Uterus (tissue), 4 donors: ENCODE data around the gene IRGM. TPM values are rescaled to one million over a fixed set of nuclear protein-coding genes. Genes with fewer than 3 reads are reported as not detected.

Experiments used
- DNase-seq, 2 donors: peaks; one replicate each; pipeline ENCODE4 v3.0.0-alpha.2; 2019 to 2020
- H3K27ac ChIP-seq, 2 donors: fragments of 200-600 bp; sonication (generic); 1 replicate in 1 of 2; 2 replicates in 1 of 2; pipeline ENCODE4 v1.5.1; 2016 to 2018
- H3K27me3 ChIP-seq, 2 donors: fragments of 200-600 bp; sonication (generic); one replicate each; pipeline ENCODE4 v1.5.1; 2018 to 2019; ENCODE audit warnings: control low read depth in 1 of 2
- H3K36me3 ChIP-seq, 2 donors: fragments of 200-600 bp; sonication (generic); one replicate each; pipeline ENCODE4 v1.5.1; 2019; ENCODE audit warnings: control low read depth in 1 of 2
- H3K4me1 ChIP-seq, 2 donors: fragments of 200-600 bp; sonication (generic); one replicate each; pipeline ENCODE4 v1.5.1; 2018 to 2019; ENCODE audit warnings: control low read depth in 1 of 2
- H3K4me3 ChIP-seq, 2 donors: fragments of 200-600 bp; sonication (generic); 1 replicate in 1 of 2; 2 replicates in 1 of 2; pipeline ENCODE4 v1.5.1; 2018 to 2019; ENCODE audit warnings: mild to moderate bottlenecking in 1 of 2
- H3K9me3 ChIP-seq, 2 donors: fragments of 200-600 bp; sonication (generic); one replicate each; pipeline ENCODE4 v1.5.1; 2019; ENCODE audit warnings: control low read depth in 1 of 2
- CTCF ChIP-seq, 4 experiments: fragments of 200-600 bp in 2 of 4; fragments of 450-650 bp in 2 of 4; sonication (generic) in 2 of 4; IDR thresholded peaks; one replicate each; pipeline ENCODE4 v1.5.1; 2016 to 2019; ENCODE audit warnings: antibody characterized with exemption in 4 of 4, mild to moderate bottlenecking in 2 of 4, moderate library complexity in 1 of 4
- POLR2A ChIP-seq, 2 donors: fragments of 450-650 bp; IDR thresholded peaks; one replicate each; pipeline ENCODE4 v1.6.1; 2016; ENCODE audit warnings: antibody characterized with exemption in 2 of 2, mild to moderate bottlenecking in 1 of 2, moderate library complexity in 1 of 2
- intact Hi-C: fragments of 100-400 bp; cut with DNase I; formaldehyde crosslinking; loops from one replicate; pipeline ENCODE4 v1.15.1; 2023; ENCODE audit warnings: low total_unique reads
- total RNA-seq, 4 donors: library from RNA; depleted of rRNA in 3 of 4; stranded (reverse); fragments of >200 nt in 3 of 4; gene quantifications; one replicate each; pipeline versions ENCODE4 v1.1.0 to v1.2.4, GENCODE V29; 2014 to 2023
- donor health status: DM: yes; HTN: yes; CAD: no.

IRGM gene
- total RNA-seq, 4 donors from 2014 or later: 0.48 TPM; not detected in 3

GRCh38 chr5:150860246-150860821 lies 14.0 kb downstream of the IRGM start:
- no peak overlapping the region for H3K27ac ChIP-seq
- no peaks in the 10 kb centered on the region for H3K4me1 ChIP-seq
- no peaks in the 10 kb centered on the region for H3K27me3 ChIP-seq
- H3K36me3 ChIP-seq: no peaks in the 10 kb centered on the region
- TF ChIP-seq CTCF (IDR thresholded peaks at IDR 0.05) (no peak), POLR2A (IDR thresholded peaks at IDR 0.05) (no peak)
- no peaks in the 10 kb centered on the region for H3K9me3 ChIP-seq
- intact Hi-C loops: no loop called here
- H3K4me3 ChIP-seq: no peak overlapping the region
- no peak for DNase-seq

GRCh38 chr5:150862070-150862469 lies 15.7 kb downstream of the IRGM start:
- no peak for DNase-seq
- no peak for TF ChIP-seq CTCF (IDR thresholded peaks at IDR 0.05)
- TF ChIP-seq POLR2A (IDR thresholded peaks at IDR 0.05): no peak
- no peaks in the 10 kb centered on the region for H3K4me1 ChIP-seq
- no peaks in the 10 kb centered on the region for H3K27me3 ChIP-seq
- H3K9me3 ChIP-seq: no peaks in the 10 kb centered on the region
- H3K36me3 ChIP-seq: no peaks in the 10 kb centered on the region
- H3K27ac ChIP-seq: no peak overlapping the region
- no peak overlapping the region for H3K4me3 ChIP-seq
- intact Hi-C loops: no loop called here

GRCh38 chr5:150879358-150879757 lies 33.0 kb downstream of the IRGM start:
- TF ChIP-seq POLR2A (IDR thresholded peaks at IDR 0.05): no peak
- no peak for TF ChIP-seq CTCF (IDR thresholded peaks at IDR 0.05)
- H3K36me3 ChIP-seq: no peaks in the 10 kb centered on the region
- H3K9me3 ChIP-seq: no peaks in the 10 kb centered on the region
- H3K4me3 ChIP-seq: no peak overlapping the region
- DNase-seq: no peak
- H3K27me3 ChIP-seq: no peaks in the 10 kb centered on the region
- intact Hi-C loops: no loop called here
- H3K27ac ChIP-seq: no peak overlapping the region
- H3K4me1 ChIP-seq: no peaks in the 10 kb centered on the region

GRCh38 chr5:150895431-150896428 lies 49.4 kb downstream of the IRGM start:
- no peak for DNase-seq
- peaks cover 0 to 2% of the 10 kb centered on the region in 2 donors for H3K36me3 ChIP-seq
- H3K27me3 ChIP-seq: no peaks in the 10 kb centered on the region
- intact Hi-C loops: no loop called here
- H3K9me3 ChIP-seq: peaks cover 7 to 84% of the 10 kb centered on the region in 2 donors
- no peak overlapping the region for H3K27ac ChIP-seq
- H3K4me3 ChIP-seq: no peak overlapping the region
- TF ChIP-seq POLR2A (IDR thresholded peaks at IDR 0.05) (no peak), CTCF (IDR thresholded peaks at IDR 0.05) (no peak)
- H3K4me1 ChIP-seq: no peaks in the 10 kb centered on the region

Other genes starting within 250 kb of the IRGM start
- gene SYNPO, start 205.9 kb upstream of the IRGM start, total RNA-seq: 100 to 1,000 TPM in 1 of 4 donors, 10 to 100 TPM in 1, 1 to 10 TPM in 2; 3.6 to 146 (median 10.6) TPM
- 10 to 100 TPM in 1 of 4 donors, 1 to 10 TPM in 2, not detected in 1; 3.2 to 69.1 (median 3.4) TPM for gene MYOZ3, start 185.3 kb upstream of the IRGM start, total RNA-seq
- 10 to 100 TPM; 38.2 to 58.4 (median 43.2) TPM for gene RBM22, start 145.5 kb upstream of the IRGM start, total RNA-seq
- 10 to 100 TPM; 33.3 to 82.7 (median 62.3) TPM for gene DCTN4, start 87.5 kb upstream of the IRGM start, total RNA-seq
- gene SMIM3, start 67.8 kb upstream of the IRGM start, total RNA-seq: 10 to 100 TPM in 3 of 4 donors, 1 to 10 TPM in 1; 2.6 to 55.9 (median 32.1) TPM
- 10 to 100 TPM in 1 of 4 donors, 1 to 10 TPM in 3; 5.9 to 27.4 (median 7.0) TPM for gene ZNF300, start 58.5 kb downstream of the IRGM start, total RNA-seq
- 1,000 to 10,000 TPM in 1 of 4 donors, 100 to 1,000 TPM in 2, 1 to 10 TPM in 1; 5.7 to 1,241 (median 263) TPM for gene GPX3, start 174.1 kb downstream of the IRGM start, total RNA-seq
- gene TNIP1, start 234.5 kb downstream of the IRGM start, total RNA-seq: 10 to 100 TPM; 35.6 to 70.8 (median 50.7) TPM